DOHH2 (cell line): ENCODE measurements around the gene NDUFV2.

Experiments
- H3F3A ChIP-seq: fragments of 200-600 bp; sonication (generic), shearing (Covaris generic); 2 replicates; pipeline ENCODE4 v1.6.0; 2016; ENCODE audit warnings: antibody characterized with exemption, mild to moderate bottlenecking; ENCODE audit not compliant: control insufficient read depth, insufficient read depth
- H3K27ac ChIP-seq: fragments of 200-600 bp; sonication (generic); 2 replicates; pipeline ENCODE4 v1.5.1; 2014; ENCODE audit warnings: low read depth, mild to moderate bottlenecking, low read length, moderate library complexity
- H3K27me3 ChIP-seq: fragments of 200-600 bp; sonication (generic); 2 replicates; pipeline ENCODE4 v1.6.1; 2014; ENCODE audit warnings: mild to moderate bottlenecking, low read length, mixed read lengths; ENCODE audit not compliant: control insufficient read depth
- H3K36me3 ChIP-seq: fragments of 200-600 bp; sonication (generic); 2 replicates; pipeline ENCODE4 v1.6.1; 2014; ENCODE audit warnings: mild to moderate bottlenecking, low read length, moderate library complexity, mixed read lengths; ENCODE audit not compliant: control insufficient read depth
- H3K4me1 ChIP-seq: fragments of 200-600 bp; sonication (generic); 2 replicates; pipeline ENCODE4 v1.6.1; 2014; ENCODE audit warnings: mild to moderate bottlenecking, low read length, mixed read lengths; ENCODE audit not compliant: control insufficient read depth
- H3K4me2 ChIP-seq: fragments of 200-600 bp; sonication (generic); 2 replicates; pipeline ENCODE4 v1.6.0; 2014; ENCODE audit warnings: mild to moderate bottlenecking, low read length, moderate library complexity
- H3K4me3 ChIP-seq: fragments of 200-600 bp; sonication (generic); 2 replicates; pipeline ENCODE4 v1.5.1; 2014; ENCODE audit warnings: mild to moderate bottlenecking, low read length, mixed read lengths
- H3K79me2 ChIP-seq: fragments of 200-600 bp; sonication (generic); 2 replicates; pipeline ENCODE4 v1.6.1; 2014; ENCODE audit warnings: mild to moderate bottlenecking, low read length, mixed read lengths; ENCODE audit not compliant: control insufficient read depth
- H3K9me2 ChIP-seq: fragments of 200-600 bp; sonication (generic); replicated peaks from 2 replicates; pipeline ENCODE4 v1.6.1; 2014; ENCODE audit warnings: mild to moderate bottlenecking, low read length, mixed read lengths; ENCODE audit not compliant: control insufficient read depth
- H3K9me3 ChIP-seq: fragments of 200-600 bp; sonication (generic); 2 replicates; pipeline ENCODE4 v1.6.1; 2014; ENCODE audit warnings: antibody characterized with exemption, low read length, mixed read lengths; ENCODE audit not compliant: control insufficient read depth, insufficient read depth
- H4K20me1 ChIP-seq: fragments of 200-600 bp; sonication (generic); 2 replicates; pipeline ENCODE4 v1.6.0; 2014; ENCODE audit warnings: low read depth, mild to moderate bottlenecking, antibody characterized with exemption, low read length, moderate library complexity; ENCODE audit not compliant: control insufficient read depth, insufficient read depth
- CTCF ChIP-seq: fragments of 200-600 bp; sonication (generic); IDR thresholded peaks from one replicate; pipeline ENCODE4 v1.5.1; 2014; ENCODE audit warnings: antibody characterized with exemption, mild to moderate bottlenecking, low read depth, low read length; ENCODE audit not compliant: poor library complexity, severe bottlenecking
- EZH2phosphoT487 ChIP-seq: fragments of 200-600 bp; sonication (generic); IDR thresholded peaks from 2 replicates; pipeline ENCODE4 v1.6.1; 2017; ENCODE audit warnings: borderline replicate concordance, mild to moderate bottlenecking, antibody characterized with exemption, low read length, moderate library complexity, mixed read lengths

NDUFV2 gene

GRCh38 chr18:9115984-9116383 lies 13.5 kb downstream of the NDUFV2 start:
- H3K9me2 ChIP-seq = no peaks in the 10 kb centered on the region
- peaks cover 76% of the 10 kb centered on the region for H3K36me3 ChIP-seq
- no peak overlapping the region for H3K27ac ChIP-seq
- TF ChIP-seq EZH2phosphoT487 (no peak), CTCF (no peak)
- peaks cover 68% of the 10 kb centered on the region for H3K4me1 ChIP-seq
- no peak overlapping the region for H3K4me3 ChIP-seq
- H3K9me3 ChIP-seq = no peaks in the 10 kb centered on the region
- H3K27me3 ChIP-seq = no peaks in the 10 kb centered on the region
- H3F3A ChIP-seq = peaks cover 11% of the 10 kb centered on the region
- H3K4me2 ChIP-seq = peak overlapping the region; percentile 42; the same call in 1 of the 2 replicates
- peaks cover 16% of the 10 kb centered on the region for H4K20me1 ChIP-seq
- peaks cover 92% of the 10 kb centered on the region for H3K79me2 ChIP-seq

DNA sequence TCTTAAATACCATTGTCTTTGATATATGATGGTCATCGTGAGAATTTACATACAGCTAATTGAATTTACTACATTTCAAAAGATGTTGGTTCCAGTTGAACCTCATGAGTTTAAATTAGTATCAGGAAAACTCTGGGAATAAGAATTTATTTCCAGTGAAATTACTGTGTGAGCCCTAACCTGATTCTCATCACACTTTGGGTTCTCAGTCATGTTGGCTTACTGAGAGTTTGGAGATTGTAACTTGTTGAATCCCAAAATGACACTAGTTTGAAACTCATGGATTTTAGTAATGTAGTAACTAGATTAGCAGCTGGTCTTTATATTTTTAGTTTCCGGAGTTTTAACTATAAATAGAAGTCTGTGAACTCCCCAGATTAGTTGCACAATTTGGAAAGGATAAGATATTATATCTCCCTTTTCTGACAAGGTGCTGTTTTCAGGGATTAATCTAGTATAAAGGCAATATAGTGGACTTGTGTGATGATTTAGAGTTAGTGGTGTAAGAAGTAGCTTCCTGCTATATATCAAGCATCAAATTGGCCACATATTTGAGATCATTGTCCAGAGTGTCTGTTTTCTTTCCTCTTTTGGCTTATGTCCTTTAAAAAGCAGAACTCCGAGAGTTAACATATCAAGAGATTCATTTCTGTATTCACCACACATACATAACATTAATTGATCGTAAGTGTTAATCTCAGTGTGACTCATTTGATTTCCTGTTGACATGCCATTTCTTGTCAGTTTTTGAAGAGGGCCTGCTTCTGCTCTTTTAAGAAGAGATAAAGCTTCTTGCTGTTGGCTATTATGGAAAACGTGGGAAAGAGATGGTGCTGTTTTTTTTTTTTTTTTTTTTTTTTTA lies 15.7 kb downstream of the NDUFV2 start:
- peaks cover 84% of the 10 kb centered on the region for H3K79me2 ChIP-seq
- peaks cover 16% of the 10 kb centered on the region for H3F3A ChIP-seq
- H3K36me3 ChIP-seq = peaks cover 86% of the 10 kb centered on the region
- H3K4me3 ChIP-seq = peak overlapping the region; percentile 22
- no peaks in the 10 kb centered on the region for H3K9me3 ChIP-seq
- H3K27ac ChIP-seq = peak overlapping the region; percentile 18
- no peaks in the 10 kb centered on the region for H3K9me2 ChIP-seq
- H4K20me1 ChIP-seq = peaks cover 10% of the 10 kb centered on the region
- TF ChIP-seq EZH2phosphoT487 = no peak
- no peak for TF ChIP-seq CTCF
- peaks cover 48% of the 10 kb centered on the region for H3K4me1 ChIP-seq
- peak overlapping the region; percentile 42 for H3K4me2 ChIP-seq
- H3K27me3 ChIP-seq = no peaks in the 10 kb centered on the region

DNA sequence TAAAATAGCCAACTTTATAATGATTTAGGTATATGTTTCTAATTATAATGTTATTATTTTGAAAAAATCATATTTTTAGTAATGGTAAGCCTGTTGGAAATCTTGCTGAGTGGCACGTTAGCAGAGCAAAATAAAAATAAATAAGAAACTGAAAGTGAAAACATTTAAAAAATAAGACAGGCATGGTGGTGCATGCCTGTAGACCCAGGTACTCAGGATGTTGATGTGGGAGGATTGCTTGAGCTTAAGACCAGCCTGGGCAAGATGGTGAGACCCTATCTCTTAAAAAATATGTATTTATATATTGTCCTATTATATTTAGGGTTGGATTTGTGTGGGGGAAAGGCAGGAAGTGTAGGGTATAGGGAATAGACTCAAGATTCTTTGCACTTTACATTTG lies 18.3 kb downstream of the NDUFV2 start:
- no peak overlapping the region for H3K27ac ChIP-seq
- no peaks in the 10 kb centered on the region for H3K9me2 ChIP-seq
- H3K4me3 ChIP-seq = no peak overlapping the region
- H3K4me1 ChIP-seq = peaks cover 28% of the 10 kb centered on the region
- TF ChIP-seq EZH2phosphoT487 = no peak
- TF ChIP-seq CTCF = no peak
- no peak overlapping the region for H3K4me2 ChIP-seq
- H4K20me1 ChIP-seq = peaks cover 10% of the 10 kb centered on the region
- peaks cover 70% of the 10 kb centered on the region for H3K79me2 ChIP-seq
- H3K9me3 ChIP-seq = no peaks in the 10 kb centered on the region
- no peaks in the 10 kb centered on the region for H3K27me3 ChIP-seq
- peaks cover 16% of the 10 kb centered on the region for H3F3A ChIP-seq
- peaks cover 85% of the 10 kb centered on the region for H3K36me3 ChIP-seq
